Loucy (cell line): ENCODE data around the gene DOCK3.
"Not testable (repeated sequence)": the region's sequence is repeated elsewhere in the genome, so short reads cannot be mapped to it uniquely, and the experiment has no call there.

ENCODE experiments used
- H2AFZ ChIP-seq: fragments of 200-600 bp; sonication (generic); 2 replicates; pipeline ENCODE4 v1.6.0; 2016; ENCODE audit warnings: antibody characterized with exemption, mild to moderate bottlenecking, low read length, moderate library complexity
- H3F3A ChIP-seq: fragments of 200-600 bp; 2 replicates; pipeline ENCODE4 v1.6.0; 2016; ENCODE audit warnings: antibody characterized with exemption, low read depth, mild to moderate bottlenecking
- H3K27me3 ChIP-seq: fragments of 200-600 bp; sonication (generic); 2 replicates; pipeline ENCODE4 v1.6.1; 2014; ENCODE audit warnings: low read length, mild to moderate bottlenecking; ENCODE audit not compliant: insufficient read depth, poor library complexity, severe bottlenecking
- H3K36me3 ChIP-seq: fragments of 200-600 bp; sonication (generic); 2 replicates; pipeline ENCODE4 v1.6.1; 2016; ENCODE audit warnings: low read length; ENCODE audit not compliant: insufficient read depth
- H3K4me1 ChIP-seq: fragments of 200-600 bp; sonication (generic); 2 replicates; pipeline ENCODE4 v1.5.1; 2014; ENCODE audit warnings: low read length, mild to moderate bottlenecking; ENCODE audit not compliant: insufficient read depth, poor library complexity, severe bottlenecking
- H3K4me2 ChIP-seq: fragments of 200-600 bp; sonication (generic); 2 replicates; pipeline ENCODE4 v1.6.0; 2014; ENCODE audit warnings: antibody characterized with exemption, low read length, low read depth, mild to moderate bottlenecking; ENCODE audit not compliant: poor library complexity, severe bottlenecking
- H3K4me3 ChIP-seq: fragments of 200-600 bp; sonication (generic); 2 replicates; pipeline ENCODE4 v1.5.1; 2014; ENCODE audit warnings: low read length, mild to moderate bottlenecking, mixed read lengths; ENCODE audit not compliant: poor library complexity, severe bottlenecking
- H3K79me2 ChIP-seq: fragments of 200-600 bp; sonication (generic); 2 replicates; pipeline ENCODE4 v1.6.1; 2014; ENCODE audit warnings: low read length; ENCODE audit not compliant: insufficient read depth
- H3K9ac ChIP-seq: fragments of 200-600 bp; sonication (generic); 2 replicates; pipeline ENCODE4 v1.6.0; 2014; ENCODE audit warnings: mild to moderate bottlenecking, low read depth, low read length, moderate library complexity; ENCODE audit not compliant: poor library complexity, severe bottlenecking
- H3K9me2 ChIP-seq: fragments of 200-600 bp; sonication (generic); replicated peaks from 2 replicates; pipeline ENCODE4 v1.6.1; 2016; ENCODE audit warnings: low read depth, low read length, mixed read lengths
- H3K9me3 ChIP-seq: fragments of 200-600 bp; sonication (generic); 2 replicates; pipeline ENCODE4 v1.6.1; 2014; ENCODE audit warnings: mild to moderate bottlenecking, antibody characterized with exemption, low read length, low read depth; ENCODE audit not compliant: insufficient read depth
- H4K20me1 ChIP-seq: fragments of 200-600 bp; sonication (generic); 2 replicates; pipeline ENCODE4 v1.6.0; 2014; ENCODE audit warnings: antibody characterized with exemption, low read length, mild to moderate bottlenecking; ENCODE audit not compliant: insufficient read depth, poor library complexity, severe bottlenecking
- EZH2phosphoT487 ChIP-seq: fragments of 200-600 bp; IDR thresholded peaks from 2 replicates; pipeline ENCODE4 v1.6.1; 2018; ENCODE audit warnings: antibody characterized with exemption, mild to moderate bottlenecking, moderate library complexity, borderline replicate concordance
- TF ChIP-seq, protein P1 (sequence below): fragments of 200-600 bp; sonication (generic); conservative IDR thresholded peaks from 2 replicates; pipeline ENCODE4 v1.5.1; 2014; ENCODE audit warnings: mild to moderate bottlenecking, antibody characterized with exemption, low read length

DOCK3 gene

DNA sequence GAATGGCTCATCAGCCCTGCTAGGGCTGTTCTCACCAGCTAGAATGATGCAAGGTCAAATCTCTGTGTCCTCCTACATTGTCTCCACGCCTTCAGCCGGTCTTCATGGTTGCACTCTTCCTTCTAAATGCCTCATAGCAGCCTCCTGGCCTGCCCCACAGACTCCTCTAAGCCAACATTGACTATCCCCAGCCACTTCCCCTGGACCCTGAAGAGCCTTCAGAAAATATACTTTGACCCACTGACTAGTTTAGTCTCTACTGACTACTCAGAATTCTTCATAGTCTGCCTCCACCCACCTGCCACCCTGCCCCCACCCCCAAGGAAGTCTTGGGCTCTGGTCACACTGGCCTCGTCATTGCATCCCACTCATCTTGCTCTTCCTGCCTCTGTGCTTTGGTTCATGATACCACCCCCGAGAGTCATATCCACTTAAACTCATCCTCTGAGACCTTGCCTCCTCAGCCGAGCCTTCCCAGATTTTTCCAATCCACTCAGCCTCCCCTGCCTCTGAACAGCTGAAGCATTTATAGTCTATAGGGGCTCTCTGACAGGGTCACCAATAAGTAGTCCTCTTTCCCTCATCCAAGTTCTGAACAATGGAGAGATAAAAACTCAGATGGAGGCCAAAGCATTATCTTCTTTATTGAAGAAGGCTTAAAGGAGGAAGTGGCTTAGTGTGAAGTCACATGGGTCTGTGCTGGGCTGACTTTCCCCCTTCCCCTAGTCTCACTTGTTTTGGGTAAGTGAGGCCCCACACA lies 9.5 kb upstream of the DOCK3 start:
- H3K4me1 ChIP-seq = peaks cover 7% of the 10 kb centered on the region
- no peaks in the 10 kb centered on the region for H4K20me1 ChIP-seq
- no peaks in the 10 kb centered on the region for H3K9me3 ChIP-seq
- H3K79me2 ChIP-seq = no peaks in the 10 kb centered on the region
- peak overlapping the region; percentile 10; the same call in 1 of the 2 replicates for H2AFZ ChIP-seq
- no peak overlapping the region for H3K4me2 ChIP-seq
- no peaks in the 10 kb centered on the region for H3F3A ChIP-seq
- H3K9ac ChIP-seq = no peak overlapping the region
- H3K4me3 ChIP-seq = no peak overlapping the region
- H3K27me3 ChIP-seq = no peaks in the 10 kb centered on the region
- H3K9me2 ChIP-seq = no peaks in the 10 kb centered on the region
- TF ChIP-seq, protein P1, sequence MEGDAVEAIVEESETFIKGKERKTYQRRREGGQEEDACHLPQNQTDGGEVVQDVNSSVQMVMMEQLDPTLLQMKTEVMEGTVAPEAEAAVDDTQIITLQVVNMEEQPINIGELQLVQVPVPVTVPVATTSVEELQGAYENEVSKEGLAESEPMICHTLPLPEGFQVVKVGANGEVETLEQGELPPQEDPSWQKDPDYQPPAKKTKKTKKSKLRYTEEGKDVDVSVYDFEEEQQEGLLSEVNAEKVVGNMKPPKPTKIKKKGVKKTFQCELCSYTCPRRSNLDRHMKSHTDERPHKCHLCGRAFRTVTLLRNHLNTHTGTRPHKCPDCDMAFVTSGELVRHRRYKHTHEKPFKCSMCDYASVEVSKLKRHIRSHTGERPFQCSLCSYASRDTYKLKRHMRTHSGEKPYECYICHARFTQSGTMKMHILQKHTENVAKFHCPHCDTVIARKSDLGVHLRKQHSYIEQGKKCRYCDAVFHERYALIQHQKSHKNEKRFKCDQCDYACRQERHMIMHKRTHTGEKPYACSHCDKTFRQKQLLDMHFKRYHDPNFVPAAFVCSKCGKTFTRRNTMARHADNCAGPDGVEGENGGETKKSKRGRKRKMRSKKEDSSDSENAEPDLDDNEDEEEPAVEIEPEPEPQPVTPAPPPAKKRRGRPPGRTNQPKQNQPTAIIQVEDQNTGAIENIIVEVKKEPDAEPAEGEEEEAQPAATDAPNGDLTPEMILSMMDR = no peak
- TF ChIP-seq EZH2phosphoT487 = no peak
- H3K36me3 ChIP-seq = no peaks in the 10 kb centered on the region

DNA sequence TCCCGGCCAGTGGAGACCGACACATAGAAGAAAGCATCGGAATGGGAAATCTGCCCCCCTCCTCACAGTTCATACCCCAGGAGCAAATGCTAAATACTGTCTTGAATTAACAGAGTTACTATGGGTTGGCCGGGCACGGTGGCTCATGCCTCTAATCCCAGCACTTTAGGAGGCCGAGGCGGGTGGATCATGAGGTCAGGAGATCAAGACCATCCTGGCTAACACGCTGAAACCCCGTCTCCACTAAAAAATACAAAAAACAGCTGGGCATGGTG lies 8.9 kb upstream of the DOCK3 start:
- H3K9me2 ChIP-seq, H3K9ac ChIP-seq, H3K4me1 ChIP-seq, H3K4me3 ChIP-seq, H3F3A ChIP-seq, H3K9me3 ChIP-seq, H3K79me2 ChIP-seq, H3K27me3 ChIP-seq, H4K20me1 ChIP-seq, H3K36me3 ChIP-seq, H2AFZ ChIP-seq, H3K4me2 ChIP-seq: not testable (repeated sequence)

DNA sequence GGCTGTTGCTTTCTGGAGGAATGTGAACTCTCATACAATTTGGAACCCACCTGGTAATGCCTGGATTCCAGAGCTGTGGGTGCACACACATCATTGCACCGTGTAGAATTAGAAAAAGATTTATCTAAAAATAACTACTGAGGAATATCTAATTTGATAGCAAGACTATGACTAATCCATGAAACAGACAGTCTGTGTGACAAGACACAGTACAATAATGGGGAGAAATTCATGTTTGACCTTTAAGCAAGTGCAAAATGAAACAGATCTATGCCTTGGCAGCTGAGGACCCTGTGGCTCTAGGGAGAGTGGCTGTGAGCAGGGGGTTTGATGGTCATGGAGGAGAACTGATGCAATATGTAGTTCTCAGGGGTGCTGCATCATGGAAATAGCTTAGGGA lies 7.9 kb upstream of the DOCK3 start:
- Histone ChIP-seq H3K4me2 (no peak overlapping the region), H4K20me1 (no peaks in the 10 kb centered on the region), H3K4me1 (peaks cover 7% of the 10 kb centered on the region), H3K9me2 (no peaks in the 10 kb centered on the region), H3K4me3 (no peak overlapping the region), H3K36me3 (no peaks in the 10 kb centered on the region), H3K79me2 (no peaks in the 10 kb centered on the region), H2AFZ (no peak overlapping the region), H3K9ac (no peak overlapping the region), H3F3A (no peaks in the 10 kb centered on the region), H3K9me3 (no peaks in the 10 kb centered on the region), H3K27me3 (no peaks in the 10 kb centered on the region)
- TF ChIP-seq, protein P1 = no peak
- TF ChIP-seq EZH2phosphoT487 = no peak

DNA sequence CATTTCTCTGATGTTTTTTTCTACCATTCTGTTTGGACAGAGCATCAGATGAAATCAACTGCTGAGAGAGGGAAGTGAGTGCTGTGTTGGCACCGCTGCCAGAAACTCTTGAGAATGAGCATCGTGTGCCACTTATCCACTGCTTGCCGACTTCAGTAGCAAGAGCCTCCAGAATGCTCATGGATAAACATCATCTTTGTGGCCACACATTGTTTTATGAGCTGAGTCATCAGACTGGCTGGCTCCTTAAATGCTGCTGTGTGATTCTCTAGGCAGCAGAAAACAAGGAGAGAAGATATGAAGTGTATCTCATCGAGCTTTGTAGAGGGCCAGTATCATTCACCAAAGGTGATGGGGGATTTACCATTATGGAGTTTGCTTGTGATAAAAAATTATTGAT lies 3.4 kb upstream of the DOCK3 start:
- Histone ChIP-seq H3K9me3 (no peaks in the 10 kb centered on the region), H3K9me2 (no peaks in the 10 kb centered on the region), H3K4me2 (no peak overlapping the region), H3K79me2 (no peaks in the 10 kb centered on the region), H3K27me3 (no peaks in the 10 kb centered on the region), H3K4me1 (no peaks in the 10 kb centered on the region), H3F3A (no peaks in the 10 kb centered on the region), H2AFZ (no peak overlapping the region), H4K20me1 (no peaks in the 10 kb centered on the region), H3K9ac (no peak overlapping the region), H3K4me3 (no peak overlapping the region), H3K36me3 (no peaks in the 10 kb centered on the region)
- TF ChIP-seq EZH2phosphoT487 = no peak
- TF ChIP-seq, protein P1 = no peak
